Cardiac ventricle fibroblast (primary cell): ENCODE data around the gene C18orf63. TPM values are rescaled to one million over a fixed set of nuclear protein-coding genes. Genes with fewer than 3 reads are reported as not detected.

ENCODE experiments used
- total RNA-seq: library from RNA; depleted of rRNA; stranded (reverse); fragments of >200 nt; gene quantifications from 2 replicates; pipeline ENCODE4 v1.2.3, GENCODE V29; 2015

The C18orf63 gene
- not detected in 2 replicates for total RNA-seq

GRCh38 chr18:74315464-74316256, at the start of gene C18orf63:
Gene C18orf63 (plus strand): TSS chr18:74315839. CDS start chr18:74317866, 2,027 bp downstream.

GRCh38 chr18:74291771-74292540, 23.7 kb upstream of the C18orf63 start, which contains the start of gene CYB5A:
Gene CYB5A (minus strand): TSS chr18:74291963. CDS start chr18:74291875, 88 bp downstream.

Other genes with a start within 250 kb of the C18orf63 start
- not detected in 2 replicates for gene FBXO15, start 168.0 kb upstream of the C18orf63 start, total RNA-seq
- gene TIMM21, start 167.3 kb upstream of the C18orf63 start, total RNA-seq = 23.7 and 33.1 TPM in 2 replicates
- gene CYB5A, start 23.9 kb upstream of the C18orf63 start, total RNA-seq = 197 and 251 TPM in 2 replicates
- gene DIPK1C, start 141.5 kb downstream of the C18orf63 start, total RNA-seq = not detected in 2 replicates
- gene CNDP2, start 180.5 kb downstream of the C18orf63 start, total RNA-seq = 53.1 and 69.1 TPM in 2 replicates
- not detected in 2 replicates for gene CNDP1, start 218.7 kb downstream of the C18orf63 start, total RNA-seq